ENCODE results near the gene DAP.
"Not testable (repeated sequence)": the region's sequence is repeated elsewhere in the genome, so short reads cannot be mapped to it uniquely, and the experiment has no call there.

DAP gene

DNA sequence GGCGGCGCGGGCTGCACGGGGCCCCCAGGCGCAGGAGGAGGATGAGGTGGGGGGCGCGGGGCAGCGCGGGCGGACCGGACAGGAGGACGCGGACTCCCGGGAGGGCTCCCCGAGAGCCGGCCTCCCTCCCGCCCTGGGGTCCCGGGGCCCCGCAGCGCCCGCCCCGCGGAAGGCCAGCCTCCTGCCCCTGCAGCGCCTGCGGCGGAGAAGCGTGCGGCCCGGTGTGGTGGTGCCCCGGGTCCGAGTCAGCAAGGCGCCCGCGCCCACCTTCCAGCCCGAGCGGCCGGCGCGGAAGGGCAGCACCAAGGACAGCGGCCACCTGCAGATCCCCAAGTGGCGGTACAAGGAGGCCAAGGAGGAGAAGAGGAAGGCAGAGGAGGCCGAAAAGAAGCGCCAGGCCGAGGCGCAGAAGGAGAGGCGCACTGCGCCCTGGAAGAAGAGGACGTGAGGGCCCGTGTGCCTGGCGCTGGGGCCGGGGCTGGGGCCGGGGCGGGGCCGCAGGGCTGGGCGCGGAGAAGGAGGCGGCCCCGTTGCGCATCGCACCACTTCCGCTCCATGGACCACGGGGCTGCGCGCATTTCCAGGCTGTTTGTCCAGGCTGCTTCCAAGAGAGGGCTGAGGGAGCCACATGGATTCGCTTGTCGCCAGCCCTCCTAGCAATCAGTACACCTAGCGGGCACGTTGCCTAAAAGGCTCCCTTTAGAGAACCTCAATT, 111.2 kb downstream of the DAP start:
- DNase-seq = no peak

DNA sequence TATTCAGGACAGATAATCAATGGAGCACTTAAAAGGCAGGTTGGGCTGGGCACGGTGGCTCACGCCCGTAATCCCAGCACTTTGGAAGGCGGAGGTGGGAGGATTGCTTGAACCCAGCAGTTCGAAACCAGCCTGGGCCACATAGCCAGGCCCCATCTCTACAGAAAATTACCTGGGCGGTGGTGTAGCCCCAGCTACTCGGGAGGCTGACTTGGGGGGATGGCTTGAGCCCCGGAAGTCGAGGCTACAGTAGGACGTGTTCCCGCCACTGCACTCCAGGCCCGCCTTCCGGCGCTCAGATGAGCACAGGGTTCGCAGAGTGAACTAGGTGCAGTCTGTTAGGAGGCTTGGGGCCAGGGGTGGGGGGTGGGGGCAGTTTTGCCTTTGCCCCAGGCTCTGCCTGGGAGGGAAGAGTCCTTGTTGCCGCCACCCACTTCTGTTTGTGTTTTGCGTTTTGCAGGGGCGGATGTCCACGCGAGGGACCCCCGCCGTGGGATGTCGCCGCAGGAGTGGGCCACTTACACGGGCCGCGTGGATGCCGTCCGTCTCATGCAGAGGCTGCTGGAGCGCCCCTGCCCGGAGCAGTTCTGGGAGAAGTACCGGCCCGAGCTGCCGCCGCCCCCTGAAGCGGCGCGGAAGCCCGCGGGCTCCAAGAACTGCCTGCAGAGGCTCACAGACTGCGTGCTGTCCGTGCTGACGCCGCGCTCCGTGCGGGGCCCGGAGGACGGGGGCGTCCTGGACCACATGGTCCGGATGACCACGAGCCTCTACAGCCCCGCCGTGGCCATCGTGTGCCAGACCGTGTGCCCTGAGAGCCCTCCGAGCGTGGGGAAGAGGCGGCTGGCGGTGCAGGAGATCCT, 112.0 kb downstream of the DAP start:
- DNase-seq = no peak

DNA sequence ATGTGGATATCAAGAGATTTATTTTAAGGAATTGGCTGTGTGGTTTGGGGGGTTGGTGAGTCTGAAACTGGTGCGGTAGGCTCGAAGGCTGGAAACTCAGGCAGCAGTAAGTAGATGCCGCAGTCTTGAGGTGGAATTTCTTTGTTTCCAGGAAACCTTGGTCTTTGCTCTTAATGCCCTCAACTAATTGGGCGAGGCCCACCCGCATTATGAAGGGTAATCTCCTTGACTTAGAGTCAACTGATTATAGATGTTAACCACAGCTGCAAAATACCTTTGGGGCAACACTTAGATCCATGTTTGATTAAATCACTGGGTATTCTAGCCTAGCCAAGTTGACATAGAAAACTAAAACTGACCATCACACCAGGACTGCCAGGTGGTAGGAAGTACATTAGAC, 113.4 kb downstream of the DAP start:
- DNase-seq = no peak

DNA sequence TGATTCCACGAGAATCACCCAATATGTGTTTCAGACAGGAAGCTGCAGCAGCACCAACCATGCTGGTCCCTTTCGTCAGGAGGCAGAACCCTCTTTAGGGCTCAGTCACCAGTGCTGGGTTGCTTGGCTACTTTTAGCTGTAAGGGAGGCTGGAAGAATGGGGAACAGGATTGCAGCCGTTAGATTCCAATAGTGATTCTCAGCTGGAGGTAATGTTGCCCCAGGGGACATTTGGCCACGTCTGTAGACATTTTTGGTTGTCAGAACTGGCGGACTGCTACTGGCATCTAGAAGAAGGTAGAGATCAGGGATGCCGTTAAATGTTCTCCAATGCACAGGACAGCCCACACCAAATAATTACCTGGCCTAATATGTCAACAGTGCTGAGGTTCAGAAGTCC, 115.4 kb downstream of the DAP start:
- no peak for DNase-seq

DNA sequence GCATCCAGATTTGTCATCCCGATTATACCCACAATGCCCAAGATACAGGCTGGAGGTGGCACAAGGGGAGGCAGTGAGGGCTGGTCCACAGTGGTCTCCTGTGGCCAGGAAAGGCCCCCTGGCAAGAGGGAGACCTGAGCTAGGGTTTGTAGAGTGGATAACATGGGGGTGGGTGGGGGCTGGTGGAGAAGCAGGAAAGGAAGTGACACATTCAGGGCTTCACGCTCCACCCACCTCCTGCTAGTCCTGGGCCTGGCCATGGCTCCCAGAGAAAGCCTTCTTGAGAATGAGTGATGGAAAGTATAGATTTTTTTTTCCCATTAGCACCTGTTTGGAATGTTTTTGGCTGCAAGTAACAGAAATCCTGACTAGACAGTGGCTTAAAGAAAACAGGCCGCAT, 115.9 kb downstream of the DAP start:
- no peak for DNase-seq

DNA sequence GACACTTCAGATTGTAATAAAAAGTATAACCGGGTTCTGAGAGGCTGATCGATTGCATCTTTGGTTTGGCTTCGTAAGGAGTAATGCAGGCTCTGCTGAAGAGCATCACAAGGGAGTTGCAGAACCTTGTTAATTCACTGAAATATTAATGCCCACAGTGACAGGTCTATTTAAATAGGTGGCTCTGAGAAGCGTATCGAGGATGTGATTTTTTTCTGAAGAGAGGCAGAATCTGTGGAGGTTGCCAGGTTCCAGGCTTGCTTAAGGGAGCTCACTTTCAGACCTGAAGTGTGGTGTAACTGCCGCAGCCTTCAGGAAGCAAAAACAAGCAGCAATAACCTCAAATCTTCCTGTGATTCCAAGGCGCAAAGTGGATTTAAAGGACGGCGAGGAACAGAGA, 116.8 kb downstream of the DAP start:
- DNase-seq = no peak

DNA sequence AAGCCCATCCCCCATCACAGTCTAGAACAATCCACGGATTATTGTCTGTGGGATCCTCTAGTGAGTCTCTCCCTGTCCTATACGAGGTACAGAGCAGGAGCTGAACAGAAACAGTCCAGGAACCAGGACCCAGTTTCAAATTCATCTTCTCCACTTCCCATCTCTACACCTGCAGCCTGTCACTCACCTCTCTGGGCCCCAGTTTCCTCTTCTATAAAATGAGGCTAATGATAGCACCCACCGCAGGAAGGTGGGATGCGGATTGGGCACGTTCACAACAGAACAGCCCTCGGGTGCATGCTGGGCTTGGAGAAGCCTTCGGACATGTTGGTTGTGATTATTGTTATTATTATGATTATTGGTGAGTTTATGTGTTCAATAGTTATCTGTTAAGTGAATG, 118.7 kb downstream of the DAP start:
- no peak for DNase-seq

DNA sequence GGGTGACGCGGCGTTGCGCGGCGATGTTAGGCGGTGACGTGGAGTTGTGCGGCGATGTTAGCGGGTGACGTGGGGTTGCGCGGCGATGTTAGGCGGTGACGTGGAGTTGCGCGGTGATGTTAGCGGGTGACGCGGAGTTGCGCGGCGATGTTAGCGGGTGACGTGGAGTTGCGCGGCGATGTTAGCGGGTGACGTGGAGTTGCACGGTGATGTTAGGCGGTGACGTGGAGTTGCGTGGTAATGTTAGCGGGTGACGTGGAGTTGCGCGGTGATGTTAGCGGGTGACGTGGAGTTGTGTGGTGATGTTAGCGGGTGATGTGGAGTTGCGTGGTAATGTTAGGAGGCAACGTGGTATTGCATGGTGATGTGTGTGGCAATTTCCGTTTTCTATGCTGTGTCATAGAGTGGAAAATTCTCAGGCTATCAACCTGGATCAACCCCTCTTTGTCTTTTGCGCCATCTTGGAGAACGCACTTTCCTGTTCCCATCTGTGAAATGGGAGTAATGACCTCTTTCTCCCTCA, 121.1 kb downstream of the DAP start:
- DNase-seq = no peak

DNA sequence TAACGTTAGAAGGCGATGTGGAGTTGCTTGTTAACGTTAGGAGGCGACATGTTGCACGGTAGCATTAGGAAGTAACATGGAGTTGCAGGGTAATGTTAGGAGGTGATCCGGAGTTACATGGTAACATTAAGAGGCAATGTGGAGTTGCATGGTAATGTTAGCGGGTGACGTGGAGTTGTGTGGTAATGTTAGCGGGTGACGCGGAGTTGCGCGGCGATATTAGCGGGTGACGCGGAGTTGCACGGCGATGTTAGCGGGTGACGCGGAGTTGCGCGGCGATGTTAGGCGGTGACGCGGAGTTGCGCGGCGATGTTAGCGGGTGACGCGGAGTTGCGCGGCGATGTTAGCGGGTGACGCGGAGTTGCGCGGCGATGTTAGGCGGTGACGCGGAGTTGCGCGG, 122.3 kb downstream of the DAP start:
- DNase-seq = not testable (repeated sequence)

DNA sequence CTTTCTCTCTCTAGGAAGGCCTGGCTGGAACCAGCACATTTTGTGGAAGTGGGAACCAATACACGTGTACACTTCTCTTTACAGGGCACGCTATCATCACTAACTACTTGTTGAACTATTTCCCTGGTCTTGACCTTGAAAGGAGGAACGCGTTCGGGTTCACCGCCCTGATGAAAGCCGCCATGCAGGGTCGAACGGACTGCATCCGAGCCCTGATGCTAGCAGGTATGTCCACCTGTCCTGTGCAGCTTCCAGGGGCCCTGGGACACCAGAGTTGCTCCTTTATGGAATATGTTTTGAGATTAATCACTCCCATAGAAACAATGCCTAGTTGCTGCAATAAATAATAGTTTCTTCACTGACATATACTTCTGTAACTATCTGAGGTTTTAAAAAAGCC, 123.1 kb downstream of the DAP start:
- no peak for DNase-seq

DNA sequence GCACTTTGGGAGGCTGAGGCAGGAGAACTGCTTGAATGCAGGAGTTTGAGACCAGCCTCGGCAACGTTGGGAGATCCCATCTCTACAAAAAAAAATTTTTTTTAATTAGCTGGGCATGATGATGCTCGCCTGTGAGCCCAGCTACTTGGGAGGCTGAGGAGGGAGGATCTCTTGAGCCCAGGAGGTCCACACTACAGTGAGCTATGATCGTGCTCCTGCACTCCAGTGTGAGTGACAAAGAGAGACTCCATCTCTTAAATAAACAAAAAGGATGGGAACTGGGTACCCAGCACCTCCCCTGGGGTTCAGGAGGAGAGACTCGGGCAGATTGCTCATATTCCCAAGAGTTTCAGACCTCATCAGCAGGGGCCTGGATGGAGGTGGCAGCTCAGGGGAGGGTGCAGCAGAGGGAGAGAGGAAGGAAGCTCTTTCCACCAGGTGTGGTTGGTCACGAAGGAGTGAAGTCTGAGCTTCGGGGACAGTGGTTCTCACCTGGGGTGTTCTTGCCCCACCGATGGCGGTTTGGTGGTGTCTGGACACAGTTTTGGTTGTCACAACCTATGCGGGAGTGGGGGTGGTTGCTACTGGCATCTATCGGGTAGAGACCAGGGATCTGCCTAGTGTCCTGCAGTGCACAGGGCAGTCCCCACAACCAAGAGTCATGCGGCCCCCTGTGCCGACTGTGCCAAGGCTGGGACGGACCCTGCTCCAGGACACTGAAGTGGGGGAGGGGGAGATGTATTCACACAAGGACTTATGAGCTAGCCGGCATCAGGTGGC, 124.5 kb downstream of the DAP start:
- no peak for DNase-seq

DNA sequence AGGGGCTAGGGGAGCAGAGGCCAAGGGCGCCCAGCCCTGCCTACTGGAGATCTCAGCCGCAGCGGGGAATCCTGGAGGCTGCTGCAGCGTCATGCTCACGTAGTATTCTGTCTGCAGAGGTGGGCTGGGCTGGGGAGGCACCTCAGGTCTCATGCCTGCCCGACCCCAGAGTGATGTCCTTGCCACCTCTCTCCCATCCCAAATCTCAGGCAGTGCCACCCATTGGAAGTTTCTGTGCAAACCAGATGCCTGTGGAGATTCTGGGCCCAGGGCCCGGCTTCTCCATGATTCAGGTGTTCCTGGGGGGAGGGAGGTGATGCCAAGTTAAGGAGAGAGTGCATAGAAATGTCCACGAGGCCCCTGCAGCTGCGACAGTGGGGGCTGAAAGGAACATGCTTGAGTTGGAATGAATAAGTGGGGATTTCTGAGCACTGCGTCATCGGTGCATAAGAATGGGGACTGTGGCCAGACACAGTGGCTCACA, 125.1 kb downstream of the DAP start:
- DNase-seq = no peak

DNA sequence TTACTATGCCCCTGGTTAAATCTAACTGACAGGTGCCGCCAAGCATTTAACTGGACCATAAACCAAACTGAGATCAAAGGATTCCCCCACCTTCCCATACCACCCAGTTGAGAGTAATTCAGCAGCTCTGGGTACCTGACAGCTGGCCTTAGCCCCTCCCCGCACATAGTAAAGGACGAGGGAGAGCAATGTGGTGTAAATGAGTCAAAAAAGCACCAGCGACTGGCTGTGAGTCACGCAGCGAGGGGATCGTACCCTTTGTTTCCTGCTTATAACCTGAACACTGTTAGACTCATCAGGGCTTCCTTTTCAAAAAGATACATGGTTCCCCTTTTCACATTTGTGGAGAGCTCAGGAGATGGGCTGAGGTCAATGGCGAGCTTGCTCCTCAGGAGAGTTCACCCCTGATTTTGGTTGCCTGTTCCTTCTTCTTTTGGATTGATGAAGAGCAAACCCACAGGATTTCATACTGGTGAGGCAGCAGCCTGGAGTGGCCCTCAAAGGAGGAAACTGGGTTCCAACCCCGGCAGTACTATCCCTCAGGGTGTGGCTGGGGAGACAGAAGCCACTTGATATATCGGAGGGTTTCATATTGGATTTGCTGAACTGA, 125.7 kb downstream of the DAP start:
- peak; percentile 57 to 87 for DNase-seq

DNA sequence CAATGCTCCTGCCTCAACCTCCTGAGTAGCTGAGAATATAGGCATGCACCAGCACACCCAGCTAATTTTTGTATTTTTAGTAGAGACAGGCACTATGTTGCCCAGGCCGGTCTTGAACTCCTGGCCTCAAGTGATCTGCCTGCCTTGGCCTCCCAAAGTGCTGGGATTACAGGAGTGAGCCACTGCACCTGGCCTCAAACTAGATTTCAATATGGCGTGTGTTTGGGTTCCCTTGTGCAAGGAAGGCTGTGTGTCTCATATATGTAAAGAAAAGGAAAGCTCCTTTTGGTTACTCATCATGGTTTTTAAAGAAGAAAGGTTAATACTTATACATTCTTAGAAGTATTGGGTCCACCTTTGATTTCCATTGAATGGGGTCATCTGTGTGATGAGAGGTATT, 126.5 kb downstream of the DAP start:
- no peak for DNase-seq

DNA sequence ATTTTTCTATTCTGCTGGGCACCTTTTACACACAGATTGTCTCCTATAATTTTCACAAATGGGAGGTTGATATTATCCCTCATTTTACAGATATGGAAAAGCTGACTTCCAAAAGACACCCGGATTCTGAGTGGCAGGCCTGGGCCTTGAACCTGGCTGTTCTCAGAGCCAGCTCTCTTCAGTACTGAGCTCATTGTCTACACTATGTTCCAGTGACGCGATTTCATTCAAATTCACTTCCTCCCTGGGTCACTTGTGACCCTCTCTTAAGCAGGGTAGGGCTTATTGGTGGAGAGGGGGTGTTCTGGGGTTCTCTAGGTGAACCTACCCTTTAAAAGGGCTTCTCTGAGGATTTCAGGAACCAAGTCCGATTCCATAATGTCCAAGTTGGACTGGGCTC, 127.0 kb downstream of the DAP start:
- no peak for DNase-seq

DNA sequence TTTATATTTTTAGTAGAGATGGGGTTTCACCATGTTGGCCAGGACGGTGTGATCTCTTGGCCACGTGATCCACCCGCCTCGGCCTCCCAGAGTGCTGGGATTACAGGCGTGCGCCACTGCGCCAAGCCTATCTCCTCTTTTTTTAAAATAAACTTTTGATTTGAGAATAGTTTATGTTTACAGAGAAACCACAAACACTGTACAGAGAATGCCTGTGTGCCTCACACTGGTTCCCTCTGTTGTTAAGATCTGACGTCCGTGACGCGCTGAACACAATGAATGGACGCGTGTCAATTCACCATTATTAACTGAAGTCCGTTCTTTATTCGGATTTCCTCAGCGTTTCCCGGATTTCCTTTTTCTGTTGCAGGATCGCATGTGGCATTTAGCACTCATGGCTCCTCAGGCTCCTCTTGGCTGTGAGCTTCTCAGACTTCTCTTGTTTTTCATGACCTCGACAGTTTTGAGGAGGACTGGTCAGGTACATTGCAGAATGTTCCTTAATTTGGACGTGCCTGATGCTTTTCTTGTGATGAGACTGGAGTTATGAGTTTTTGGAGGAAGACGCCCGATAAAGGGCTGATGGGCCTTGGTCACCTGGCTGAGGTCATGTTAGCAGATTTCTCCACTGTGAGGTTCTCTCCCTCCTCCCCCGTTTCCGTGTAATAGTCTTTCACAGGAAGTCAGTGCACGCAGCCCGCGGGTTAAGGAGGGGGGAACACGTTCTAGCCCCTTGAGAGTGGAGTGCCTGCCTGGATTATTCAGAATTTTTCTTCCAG, 127.6 kb downstream of the DAP start:
- DNase-seq = no peak

DNA sequence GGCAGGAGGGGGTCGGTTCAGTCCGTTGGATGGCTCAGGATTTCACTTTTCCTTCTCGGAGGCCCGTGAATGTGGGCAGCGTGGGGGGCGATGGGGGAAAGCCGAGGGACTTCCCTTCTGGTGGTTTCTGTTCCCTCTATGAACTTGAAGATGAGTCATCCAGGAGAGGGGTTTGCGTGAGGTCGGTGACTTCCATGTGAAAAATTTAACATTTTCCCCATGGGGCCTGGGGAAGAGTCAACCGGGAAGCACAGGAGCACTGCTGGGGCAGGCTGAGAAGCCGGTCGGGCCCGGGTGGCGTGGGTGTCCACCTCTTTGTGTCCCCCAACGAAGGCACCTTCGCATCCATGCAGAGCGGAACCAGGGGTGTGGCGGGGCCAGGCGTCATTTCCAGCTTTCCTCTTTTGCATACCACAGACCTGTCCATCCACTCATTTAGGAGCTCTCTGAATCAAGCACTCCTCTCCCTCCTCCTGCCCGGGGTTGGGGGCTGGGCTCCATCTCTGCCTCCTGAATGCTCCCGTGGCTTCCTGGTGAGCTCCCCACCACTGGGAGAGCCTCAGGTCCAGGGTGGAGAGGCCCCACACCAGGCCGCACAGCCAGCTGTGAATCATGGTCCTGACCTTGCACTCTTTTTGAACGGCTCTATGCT, 128.8 kb downstream of the DAP start:
- DNase-seq = peak in 1 of 2 donors; percentile 84

DNA sequence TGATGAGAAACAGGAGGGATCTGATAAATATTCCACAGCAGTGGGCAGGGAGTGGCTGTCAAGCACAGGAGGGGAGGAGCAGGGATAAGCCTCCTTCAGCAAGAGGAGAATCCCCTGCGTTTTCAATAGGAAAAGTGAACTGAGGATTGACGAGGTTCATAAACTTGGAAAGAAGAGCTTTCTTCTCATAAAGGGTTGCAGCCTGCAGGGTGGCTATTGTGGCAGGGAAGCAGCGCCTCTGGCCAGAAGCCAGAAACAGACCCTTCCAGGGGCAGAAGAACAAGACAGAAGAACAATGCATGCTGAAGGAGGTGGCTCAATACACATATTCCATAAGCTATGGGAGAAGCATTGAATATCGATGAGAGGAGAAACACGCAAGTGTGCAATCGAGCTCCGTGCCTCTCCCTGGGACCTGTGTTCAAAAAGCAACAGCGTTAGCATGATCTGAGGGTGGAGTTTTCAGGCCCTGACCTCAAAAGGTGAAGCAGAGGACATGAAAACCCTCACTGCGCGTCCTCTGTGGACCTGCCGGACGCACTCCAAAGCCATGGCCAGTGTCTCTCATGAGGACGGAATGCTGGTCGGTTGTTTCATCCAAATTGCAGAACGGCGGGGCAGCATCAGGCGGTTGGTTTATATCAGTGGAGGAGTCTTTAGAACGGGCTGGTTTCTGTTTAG, 129.6 kb downstream of the DAP start:
- DNase-seq = no peak

DNA sequence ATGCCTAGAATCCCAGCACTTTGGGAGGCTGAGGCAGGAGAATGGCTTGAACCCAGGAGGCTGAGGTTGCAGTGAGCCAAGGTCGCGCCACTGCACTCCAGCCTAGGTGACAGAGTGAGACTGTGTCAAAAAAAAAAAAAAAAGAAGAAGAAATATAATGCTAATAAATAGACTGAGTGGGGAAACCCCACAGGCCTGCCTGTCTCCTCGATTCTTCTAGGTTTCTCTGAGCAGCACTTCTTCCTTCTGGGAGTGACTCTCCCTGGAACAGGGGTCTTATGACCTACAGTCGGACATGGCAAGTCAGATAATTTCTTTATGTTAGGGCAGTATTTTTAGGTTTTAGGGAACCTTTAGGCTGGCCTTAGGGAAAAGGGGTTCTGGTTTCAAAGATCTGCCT, 130.3 kb downstream of the DAP start:
- not testable (repeated sequence) for DNase-seq

DNA sequence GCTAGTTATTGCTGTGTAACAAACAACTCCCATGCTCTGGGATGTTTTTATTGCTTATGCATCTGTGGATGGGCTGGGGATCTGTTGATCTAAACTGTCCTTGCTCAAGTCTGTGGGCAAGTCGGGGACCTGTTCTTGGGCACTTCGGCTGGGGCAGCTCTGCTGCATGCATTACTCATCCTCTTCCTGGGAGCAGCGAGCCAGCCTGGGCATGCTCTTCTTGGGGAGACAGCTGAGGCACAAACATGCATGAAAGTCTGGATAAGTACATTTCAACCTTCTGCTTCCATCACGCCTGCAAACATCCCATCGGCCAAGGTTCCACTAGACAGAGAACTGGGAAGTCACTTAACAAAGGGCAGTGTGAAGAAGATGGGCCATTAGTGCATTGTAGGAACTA, 130.9 kb downstream of the DAP start:
- DNase-seq = no peak

DNA sequence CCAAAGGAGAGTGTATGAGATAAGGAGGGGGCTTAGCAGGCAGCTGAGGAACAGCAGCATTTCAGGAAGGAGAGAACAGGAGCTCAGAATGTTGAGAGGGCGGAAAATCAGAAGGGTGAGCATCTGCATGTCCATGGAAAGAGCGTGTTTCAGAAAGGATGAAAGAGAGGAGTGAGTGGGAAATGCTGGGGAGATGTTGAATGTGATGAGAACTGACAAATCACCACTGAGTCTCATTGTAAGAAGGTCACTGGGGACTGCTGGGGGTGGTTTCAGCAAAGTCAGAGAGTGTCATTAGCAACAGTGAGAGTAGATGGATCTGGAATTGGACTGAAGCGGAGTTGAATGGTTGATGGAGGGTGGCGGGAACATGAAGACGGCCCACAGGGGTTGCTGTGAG, 131.4 kb downstream of the DAP start:
- DNase-seq = no peak

All from bone marrow (tissue), 2 donors.